ENCODE measurements around the gene PIP5K1C.
"Not testable (repeated sequence)": the region's sequence is repeated elsewhere in the genome, so short reads cannot be mapped to it uniquely, and the experiment has no call there.

PIP5K1C gene

DNA sequence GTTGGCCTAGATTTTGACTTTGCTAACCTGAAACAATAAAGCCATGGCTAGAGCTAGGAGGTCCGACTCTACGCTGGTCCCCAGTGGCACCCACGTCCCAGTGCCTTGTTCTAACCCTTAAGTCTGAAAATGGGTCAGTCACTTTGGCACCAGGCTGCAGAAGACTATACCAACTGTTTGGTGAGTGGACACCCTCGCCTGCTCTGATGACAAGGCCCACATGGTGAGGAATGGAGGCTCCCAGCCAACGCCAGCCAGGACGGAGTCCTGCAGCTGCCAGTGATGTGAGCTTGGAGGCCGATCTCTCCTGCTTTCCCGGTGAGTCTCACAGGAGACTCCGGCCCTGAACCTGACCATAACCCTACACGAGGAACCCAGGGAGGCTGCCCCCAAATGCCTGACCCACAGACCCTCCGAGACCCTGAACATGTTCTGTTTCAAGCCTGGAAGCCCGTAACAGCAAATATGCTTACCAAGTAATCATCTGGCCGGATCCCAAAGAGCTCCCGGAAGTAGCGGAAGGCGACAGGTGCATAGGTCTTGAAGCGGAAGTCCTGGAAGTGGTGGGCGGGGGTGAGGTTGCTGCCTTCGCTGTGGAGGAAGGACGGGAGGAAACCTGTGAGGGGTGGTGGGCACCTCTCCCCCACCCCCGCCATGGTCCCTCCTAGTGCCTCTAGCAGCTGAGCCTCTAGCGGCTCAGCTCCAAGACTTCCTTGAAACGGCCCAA, 39.6 kb downstream of the PIP5K1C start:
- no peak for DNase-seq (ENCODE audit: low spot score)

DNA sequence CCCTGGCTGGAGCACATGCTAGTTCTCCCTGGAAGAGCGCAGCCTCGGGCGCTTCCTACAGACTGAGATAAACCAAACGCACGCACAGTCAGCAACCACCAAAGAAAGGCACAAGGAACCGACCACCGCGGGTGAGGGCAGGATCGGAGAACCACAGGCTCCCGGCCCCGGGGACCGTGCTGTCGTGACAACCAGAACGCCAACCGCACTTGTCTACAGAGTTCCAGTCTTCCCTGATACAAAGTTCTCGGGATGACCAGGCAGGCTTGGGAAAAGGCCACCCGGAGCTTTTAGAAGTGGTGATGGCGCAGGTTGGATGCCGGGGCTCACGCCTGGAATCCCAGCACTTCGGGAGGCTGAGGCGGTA, 40.5 kb downstream of the PIP5K1C start:
- DNase-seq (ENCODE audit: low spot score), result no peak

DNA sequence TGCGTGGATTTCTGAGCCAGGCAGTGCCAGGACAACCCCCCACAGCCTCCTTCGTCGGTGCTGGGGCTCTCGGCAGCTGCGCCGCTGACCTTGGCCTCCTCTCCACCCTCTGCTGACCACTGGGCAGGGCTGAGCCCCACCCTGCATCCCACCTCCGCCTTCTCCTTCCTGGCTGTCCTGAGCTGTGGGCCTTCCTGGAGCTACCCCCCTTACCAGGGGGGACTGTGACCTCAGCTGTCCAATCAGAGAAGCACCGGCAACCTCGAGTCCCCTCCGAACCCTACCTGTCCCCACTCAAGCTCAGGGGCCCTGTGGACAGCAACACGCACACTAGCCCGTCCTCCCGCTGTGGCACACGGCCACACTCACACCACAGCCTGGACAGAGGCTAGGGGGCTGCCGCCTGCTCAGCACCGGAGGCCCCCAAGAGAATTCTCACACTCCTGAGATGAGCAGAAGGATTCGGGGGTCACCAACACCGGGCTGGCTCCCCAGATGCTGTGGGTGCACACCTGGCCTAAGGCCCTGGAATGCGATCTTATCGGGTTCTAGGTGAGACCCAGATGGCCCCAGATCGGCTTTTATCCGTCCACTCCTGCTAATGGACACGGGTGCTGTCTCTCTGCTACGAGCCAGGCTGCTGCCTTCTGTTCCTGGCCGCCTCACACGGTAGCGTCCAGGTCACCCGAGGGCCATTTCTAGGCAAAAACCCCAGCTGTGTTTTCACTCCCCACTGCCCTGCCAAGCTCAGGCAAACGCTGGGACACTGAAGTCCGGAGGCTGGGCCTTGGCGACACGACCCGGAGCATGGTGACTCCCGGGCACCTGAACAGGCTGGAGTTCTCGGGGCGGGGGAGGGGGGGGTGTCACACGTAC, 41.2 kb downstream of the PIP5K1C start:
- DNase-seq (ENCODE audit: low spot score), result no peak

DNA sequence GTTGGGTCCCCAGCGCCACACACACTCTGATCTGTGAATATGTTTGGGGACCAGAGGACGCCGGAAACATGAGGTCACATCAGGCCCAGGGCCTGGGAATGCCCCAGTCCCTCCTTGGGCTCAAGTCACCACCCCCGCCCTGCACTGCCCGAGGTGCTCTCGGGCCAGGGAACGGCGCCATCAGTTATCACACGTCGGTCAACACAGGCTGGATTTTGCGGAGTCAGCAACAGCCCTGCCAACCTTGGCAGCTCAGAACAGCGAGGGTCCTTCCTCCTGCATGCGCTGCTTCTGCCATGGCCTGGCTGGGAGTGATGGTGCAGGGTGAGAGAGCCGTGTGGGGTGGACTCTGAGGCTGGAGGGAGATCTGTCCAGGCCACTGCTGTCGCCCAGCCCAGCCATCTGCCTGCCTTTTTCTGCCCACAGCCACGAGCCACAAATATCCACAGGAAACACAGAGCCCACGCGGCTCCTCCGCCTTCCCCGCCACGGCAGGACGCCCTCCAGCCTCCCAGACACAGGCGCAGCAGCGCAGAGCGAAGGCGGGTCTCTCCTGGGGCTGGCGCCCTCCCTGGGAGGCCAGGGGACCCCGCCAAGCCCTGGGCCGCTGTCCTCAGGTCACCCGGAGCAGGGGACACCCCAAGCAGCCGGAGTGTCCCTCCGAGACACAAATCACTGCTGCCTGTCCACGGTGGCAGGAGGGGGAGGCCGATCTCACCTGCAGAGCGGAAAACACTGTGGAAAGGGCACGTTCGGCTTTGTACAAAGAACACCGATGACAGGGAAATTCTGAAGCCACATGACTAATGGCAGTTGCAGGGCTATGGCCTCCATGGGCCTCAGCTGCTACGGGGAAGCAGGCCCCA, 42.0 kb downstream of the PIP5K1C start:
- no peak for DNase-seq (ENCODE audit: low spot score)

DNA sequence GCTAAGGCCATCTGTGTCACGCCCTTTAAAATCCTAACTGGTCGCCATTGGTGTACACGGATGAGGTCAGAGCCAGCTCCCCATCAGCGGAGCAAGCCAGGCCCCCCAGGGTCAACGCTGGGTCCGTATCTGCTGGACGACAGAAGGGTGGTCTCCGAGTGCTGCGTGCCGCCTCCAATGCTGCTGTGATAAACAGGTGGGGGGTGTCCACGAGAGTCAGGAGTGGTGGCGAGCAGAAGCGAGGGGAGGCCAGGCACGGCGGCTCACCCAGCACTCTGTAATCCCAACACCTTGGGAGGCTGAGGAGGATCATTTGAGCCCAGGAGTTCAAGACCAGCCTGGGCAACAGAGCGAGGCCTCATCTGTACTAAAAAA, 42.9 kb downstream of the PIP5K1C start:
- DNase-seq (ENCODE audit: low spot score), result no peak

DNA sequence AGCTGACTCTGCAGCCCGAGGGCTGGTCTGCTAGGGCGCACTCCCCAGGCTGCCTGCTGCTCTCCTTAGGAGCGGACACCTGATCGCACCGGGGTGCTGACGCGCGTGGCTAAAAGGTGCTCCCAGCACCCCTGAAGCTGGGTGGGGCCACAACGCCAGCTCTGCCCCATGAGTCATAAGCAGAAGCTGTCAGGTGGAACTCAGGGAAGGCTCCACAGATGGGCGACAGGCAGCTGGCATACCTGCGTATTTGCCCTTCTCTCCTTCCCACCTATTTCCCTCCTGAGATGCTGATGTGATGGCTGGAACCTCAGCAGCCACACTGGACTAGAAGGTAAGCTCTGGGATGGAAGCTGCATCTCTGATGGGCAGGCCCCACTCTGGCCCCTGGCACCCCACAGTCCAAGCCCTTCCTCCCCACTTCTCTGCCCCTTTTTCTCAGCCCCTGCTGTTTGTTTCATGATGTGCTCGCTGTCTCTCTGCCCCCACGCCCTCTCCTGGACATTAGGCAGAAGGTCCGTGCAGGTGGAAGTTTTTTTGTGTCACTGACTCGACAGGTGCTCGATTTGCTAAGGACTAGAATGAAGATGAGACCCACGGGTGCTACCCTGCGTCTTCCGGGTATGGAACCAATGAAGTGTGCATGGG, 43.4 kb downstream of the PIP5K1C start:
- DNase-seq (ENCODE audit: low spot score), result no peak

DNA sequence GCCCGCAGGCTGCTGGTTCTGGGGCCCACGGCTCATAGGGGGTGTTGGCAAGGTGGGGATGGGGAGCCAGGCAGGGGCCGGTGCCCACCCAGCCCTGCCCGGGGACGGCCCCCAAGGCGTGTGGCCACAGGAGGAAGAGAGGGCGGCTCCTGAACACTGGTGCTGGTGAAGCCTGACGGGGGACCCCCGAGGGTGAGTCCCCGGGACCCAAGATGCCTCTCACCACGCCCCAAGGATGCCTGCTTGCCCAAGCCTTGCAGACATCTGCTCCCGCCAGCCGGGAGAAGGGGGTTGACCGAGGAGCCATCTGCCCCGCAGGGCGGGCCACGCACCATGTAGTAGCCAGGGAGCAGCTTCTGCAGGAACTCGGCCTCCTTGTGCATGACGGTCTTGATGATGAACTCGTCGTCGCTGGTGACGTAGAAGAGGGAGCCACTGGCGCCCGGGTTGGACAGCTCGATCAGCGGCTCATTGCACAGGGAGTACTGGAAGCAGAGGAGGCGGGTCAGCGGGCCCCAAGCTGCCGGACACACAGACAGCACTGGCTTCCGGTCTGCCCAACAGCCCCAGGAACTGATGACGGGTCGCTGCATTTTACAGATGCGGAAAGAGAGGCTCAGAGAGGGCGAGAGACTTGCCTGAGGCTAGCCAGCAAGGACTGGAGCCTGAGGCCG, 44.1 kb downstream of the PIP5K1C start:
- DNase-seq (ENCODE audit: low spot score), result no peak

DNA sequence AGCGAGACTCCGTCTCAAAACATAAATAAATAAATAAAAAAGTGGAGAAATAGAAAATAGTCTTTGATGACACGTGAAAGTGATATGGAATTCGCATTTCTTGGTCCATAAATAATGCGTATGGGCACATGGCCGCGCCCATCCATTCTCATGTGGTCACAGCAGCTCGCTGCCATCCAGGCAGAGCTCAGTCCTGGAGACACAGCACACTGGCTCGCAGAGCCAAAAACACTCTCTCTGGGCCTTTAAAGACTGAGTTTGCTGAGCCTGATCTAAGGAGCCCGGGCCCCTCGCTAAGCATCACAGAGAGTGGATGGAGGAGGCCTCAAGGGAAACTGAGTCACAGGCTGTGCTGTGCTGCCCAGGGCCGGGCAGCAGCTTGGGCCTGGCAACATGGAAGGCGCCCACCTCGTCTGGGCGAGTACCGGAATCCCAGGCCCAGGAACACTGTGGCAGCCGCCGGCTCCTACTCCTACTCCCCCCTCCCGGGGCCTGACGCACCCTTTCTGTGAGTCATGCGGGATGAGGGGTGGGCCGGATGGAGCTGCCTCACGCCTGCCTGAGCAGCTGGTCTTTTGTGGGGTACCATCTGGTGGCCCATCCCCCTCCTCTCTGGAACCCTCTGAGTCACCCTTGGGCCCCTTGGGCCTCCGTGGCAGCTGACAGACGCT, 44.7 kb downstream of the PIP5K1C start:
- no peak for DNase-seq (ENCODE audit: low spot score)

DNA sequence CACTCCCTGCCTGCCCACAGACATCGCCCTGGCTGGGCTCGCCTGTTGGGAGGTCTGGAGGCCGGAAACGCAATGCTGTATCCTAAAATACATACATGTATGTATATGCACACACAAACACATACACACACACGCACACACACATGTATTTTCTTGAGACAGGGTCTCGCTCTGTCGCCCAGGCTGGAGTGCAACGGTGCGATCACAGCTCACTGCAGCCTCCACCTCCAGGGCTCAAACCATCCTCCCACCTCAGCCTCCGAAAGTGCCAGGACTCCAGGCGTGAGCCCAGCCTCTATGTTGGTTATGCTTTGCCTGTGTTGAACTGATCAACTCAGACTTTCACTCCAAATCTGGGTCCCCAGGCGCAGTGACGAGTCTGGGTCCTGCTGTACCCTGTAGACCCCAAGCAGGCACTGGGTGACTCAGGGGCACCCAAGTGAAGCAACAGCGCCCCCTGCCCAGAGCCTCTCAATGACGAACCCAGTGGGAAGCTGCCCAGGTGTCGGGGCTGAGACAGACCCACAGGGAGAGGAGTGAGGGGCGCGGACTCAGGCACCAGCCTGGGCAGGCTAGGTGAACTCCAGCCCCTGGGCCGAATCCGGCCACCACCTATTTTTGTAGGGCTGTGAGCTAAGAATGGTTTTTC, 46.3 kb downstream of the PIP5K1C start:
- no peak for DNase-seq (ENCODE audit: low spot score)

DNA sequence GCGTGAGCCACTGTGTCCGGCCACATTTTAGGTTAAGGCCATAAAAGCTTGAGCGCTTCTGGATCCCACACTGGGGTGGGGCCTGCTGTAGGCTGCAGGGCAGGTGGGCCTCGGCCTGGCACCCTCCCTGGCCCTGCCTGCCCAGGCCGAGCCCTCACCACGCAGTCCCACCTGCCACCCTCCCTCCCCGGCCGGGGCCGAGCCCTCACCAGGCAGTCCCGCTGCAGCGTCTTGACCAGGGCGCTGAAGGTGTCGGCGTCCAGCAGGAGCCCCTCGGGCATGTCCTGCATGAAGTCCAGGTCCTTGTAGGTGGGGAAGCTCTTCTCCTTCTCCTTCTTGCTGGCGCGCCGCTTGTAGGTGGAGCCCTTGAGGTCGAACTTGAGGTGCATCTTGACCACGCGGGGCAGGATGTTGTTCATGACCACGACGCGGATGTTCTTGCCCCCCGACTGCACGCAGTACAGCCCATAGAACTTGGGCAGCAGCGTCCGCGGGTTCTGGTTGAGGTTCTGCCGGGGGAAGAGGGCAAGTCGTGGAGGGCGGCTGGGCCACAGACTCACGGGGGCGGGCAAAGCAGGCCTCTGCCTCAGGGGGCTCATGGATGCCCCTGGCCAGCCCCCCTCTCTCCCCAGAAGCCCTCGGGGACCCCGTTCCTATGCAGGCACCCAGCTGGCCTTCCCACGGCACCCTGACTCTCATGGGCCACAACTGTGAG, 47.0 kb downstream of the PIP5K1C start:
- no peak for DNase-seq (ENCODE audit: low spot score)

DNA sequence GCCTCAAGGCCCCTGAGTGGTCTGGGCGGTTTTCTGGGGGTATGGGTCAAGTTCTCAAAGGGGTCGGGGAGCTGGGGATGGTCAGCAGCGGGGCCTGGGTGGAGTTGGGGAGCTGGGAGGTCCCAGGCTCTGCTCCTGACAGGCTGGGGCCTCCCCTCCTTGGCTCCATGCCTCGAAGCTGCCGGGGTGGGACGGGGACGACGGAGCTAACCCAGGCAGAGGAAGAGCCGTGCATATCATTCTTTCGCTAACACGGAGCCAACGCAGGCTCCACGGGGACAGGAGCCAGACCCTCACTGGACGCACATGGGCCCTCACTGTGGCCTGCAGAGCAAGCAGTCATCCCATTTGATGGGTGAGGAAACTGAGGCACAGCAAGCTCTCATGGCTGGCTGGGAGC, 47.8 kb downstream of the PIP5K1C start:
- DNase-seq (ENCODE audit: low spot score), result no peak

DNA sequence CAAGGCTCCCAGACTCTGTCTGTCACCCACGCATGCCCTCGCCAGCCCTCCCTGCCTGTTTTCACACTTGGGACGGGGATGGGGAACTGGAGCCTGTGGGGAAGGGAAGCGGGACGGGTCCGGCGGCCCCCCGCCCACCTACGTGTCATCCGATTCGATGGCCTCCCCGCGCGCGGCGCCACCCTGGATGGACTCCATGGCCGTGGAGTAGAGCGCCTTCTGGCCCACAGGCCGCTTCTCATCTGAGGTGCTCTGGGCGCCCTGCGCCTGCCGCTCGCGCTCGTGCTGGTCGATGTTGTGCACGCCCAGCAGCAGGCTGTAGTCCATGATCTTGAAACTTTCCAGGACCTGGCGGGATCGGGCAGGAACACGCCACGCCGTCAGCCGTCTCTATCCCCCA, 48.6 kb downstream of the PIP5K1C start:
- no peak for DNase-seq (ENCODE audit: low spot score)

DNA sequence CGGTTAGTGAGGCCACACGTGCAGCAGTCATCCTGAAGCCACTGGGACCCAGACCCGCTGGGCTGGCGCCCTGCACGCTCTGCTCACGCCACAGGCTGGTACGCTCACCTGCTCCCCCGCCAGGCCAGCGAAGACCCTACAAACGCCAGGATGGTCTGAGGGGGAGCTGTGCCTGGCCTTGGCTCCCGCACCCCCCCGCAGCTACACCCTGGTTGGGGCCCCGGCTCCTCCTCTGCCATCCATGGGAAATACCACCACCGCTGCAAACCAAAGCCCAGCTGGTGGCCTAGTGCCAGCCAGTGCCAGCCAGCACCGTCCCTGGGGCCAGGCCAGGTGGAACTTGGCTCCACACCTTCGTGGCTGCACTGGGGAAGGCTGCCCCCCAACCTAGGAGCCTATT, 50.4 kb downstream of the PIP5K1C start:
- DNase-seq (ENCODE audit: low spot score), result no peak

DNA sequence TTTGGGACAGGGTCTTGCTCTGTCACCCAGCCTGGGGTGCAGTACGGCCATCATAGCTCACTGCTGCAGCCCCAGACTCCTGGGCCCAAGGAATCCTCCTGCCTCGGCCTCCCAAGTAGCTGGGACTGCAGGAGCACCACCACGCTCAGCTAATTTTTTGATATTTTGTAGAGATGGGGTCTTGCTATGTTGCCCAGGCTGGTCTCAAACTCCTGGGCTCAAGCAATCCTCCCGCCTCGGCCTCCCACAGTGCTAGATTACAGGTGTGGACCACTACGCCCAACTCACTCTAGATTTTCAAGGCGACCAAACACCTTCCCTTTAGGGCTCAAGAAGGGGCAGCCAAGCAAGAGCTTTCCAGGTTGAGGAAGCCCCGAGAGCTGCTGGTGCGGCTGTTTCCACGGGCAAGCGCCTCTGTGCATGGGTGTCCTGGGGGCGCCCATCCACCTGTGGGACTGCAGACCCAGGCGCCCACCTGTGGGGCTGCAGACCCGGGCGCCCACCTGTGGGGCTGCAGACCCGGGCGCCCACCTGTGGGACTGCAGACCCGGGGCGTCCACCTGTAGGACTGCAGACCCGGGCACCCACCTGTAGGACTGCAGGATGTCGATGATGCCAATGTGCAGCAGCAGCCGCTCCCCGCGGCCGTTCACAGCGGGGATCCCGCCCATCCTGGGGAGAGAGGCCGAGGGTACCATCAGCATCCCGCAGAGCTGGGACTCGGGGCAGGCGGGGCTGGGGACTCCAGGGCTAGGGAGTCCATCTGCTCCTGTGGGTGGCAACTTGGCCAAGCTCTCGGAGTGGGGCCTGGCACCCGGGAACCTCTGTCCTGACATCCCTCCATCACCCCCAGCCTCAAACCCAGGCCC, 52.0 kb downstream of the PIP5K1C start:
- DNase-seq (ENCODE audit: low spot score), result no peak

DNA sequence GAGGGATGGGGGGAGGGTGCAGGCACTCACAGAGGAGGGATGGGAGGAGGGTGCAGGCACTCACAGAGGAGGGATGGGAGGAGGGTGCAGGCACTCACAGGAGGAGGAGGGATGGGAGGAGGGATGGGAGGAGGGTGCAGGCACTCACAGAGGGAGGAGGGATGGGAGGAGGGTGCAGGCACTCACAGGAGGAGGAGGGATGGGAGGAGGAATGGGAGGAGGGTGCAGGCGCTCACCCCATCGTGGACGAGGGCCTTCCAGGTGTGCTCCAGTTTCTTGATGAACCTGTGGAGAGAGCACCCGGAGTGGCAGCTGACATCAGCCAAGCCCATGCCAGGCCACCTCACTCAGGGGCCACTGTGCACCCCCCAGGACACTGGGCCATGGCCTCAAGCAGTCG, 53.2 kb downstream of the PIP5K1C start:
- DNase-seq (ENCODE audit: low spot score), result not testable (repeated sequence)

DNA sequence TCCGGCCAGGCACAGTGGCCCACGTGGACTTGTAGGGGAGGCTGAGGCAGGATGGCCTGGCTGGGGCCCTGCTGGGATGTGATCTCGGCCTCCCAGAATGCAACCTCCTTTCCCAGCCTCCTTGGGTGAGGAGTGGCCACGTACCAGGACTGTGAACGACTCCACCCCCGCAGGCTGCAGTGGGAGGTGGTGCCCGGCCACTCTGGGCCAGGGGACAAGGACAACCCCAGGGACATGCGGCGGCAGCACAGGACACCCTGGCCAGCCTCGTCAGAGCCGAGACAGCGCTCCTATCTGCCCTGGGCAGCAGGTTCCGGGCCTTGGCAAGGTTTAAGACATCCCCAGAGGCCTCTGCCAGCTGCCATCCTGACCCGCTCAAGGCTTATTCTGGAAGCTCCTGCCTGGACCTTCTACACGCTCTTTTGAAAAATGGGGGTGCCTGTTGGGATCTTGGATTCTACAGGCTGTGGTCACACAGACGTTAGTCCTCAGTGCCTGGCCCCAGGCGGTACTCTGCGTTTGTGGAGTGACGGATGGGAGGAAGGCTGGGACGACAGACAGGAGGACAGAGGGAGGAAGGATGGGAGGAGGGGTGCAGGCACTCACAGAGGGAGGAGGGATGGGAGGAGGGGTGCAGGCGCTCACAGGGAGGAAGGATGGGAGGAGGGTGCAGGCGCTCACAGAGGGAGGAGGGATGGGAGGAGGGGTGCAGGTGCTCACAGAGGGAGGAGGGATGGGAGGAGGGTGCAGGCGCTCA, 53.8 kb downstream of the PIP5K1C start:
- DNase-seq (ENCODE audit: low spot score), result no peak

DNA sequence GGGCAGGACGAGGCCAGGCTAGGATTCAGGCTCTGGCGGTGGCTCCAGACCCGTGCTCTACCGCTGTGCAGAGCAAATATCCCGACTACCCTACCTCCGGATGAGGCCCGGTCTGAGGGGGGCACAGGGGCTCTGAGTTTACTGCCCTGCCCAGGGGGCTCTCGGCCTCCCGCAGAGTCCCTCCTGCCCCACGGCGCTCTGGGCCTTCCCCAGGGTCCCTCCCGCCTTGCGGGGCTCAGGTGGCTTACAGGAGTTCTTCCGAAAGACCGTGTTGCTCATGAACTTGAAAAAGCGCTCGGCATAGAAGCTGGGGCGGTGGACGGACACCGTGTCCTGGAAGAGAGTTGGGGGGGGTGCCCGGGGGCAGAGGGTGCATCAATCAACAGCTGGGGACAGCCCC, 54.5 kb downstream of the PIP5K1C start:
- no peak for DNase-seq (ENCODE audit: low spot score)

DNA sequence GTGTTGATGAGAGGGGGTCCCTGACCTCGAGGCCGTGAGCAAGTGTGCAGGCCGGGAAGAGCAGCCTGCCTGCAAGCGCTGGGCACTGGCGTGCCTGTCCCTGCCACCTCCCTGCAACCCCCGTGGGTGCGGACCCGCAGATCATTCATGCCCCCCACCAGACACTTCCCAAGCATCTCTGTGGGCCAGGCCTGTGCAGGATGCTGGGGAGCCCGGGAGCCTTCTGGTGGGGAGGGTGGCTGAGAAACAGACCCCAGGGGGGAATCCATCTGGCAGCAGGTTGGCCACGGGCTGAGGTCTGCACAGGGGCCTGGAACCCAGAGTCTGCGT, 55.2 kb downstream of the PIP5K1C start:
- DNase-seq (ENCODE audit: low spot score), result no peak
